K562 (cell line): ENCODE data around the gene ZMIZ1.

Source experiments
- CEBPB ChIP-seq: fragments of 450-650 bp; IDR thresholded peaks from 2 replicates; pipeline ENCODE4 v1.6.1; 2016; ENCODE audit warnings: missing genetic modification characterization, missing compliant biosample characterization
- NR3C1 ChIP-seq: sonication (generic); formaldehyde crosslinking; IDR thresholded peaks from 2 replicates; pipeline ENCODE4 v1.8.1; 2022; ENCODE audit warnings: missing genetic modification reagents
- PRPF4 ChIP-seq: fragments of 200-400 bp; formaldehyde crosslinking; IDR thresholded peaks from one replicate; pipeline ENCODE4 v1.6.1; 2017; ENCODE audit warnings: low read length, low read depth, mild to moderate bottlenecking; ENCODE audit not compliant: insufficient read depth, poor library complexity, severe bottlenecking
- TARDBP ChIP-seq: fragments of 450-650 bp; IDR thresholded peaks from 2 replicates; pipeline ENCODE4 v1.6.1; 2016
- TGIF2 ChIP-seq: sonication (generic); formaldehyde crosslinking; IDR thresholded peaks from 2 replicates; pipeline ENCODE4 v1.8.1; 2022; ENCODE audit warnings: mild to moderate bottlenecking, missing genetic modification reagents, moderate library complexity
- ZNF707 ChIP-seq: fragments of 250-450 bp; sonication (Bioruptor Pico); conservative IDR thresholded peaks from 2 replicates; pipeline ENCODE4 v1.8.0; 2022; ENCODE audit warnings: inconsistent platforms, mild to moderate bottlenecking, moderate library complexity
- TF ChIP-seq, protein P1 (sequence below): fragments of 450-650 bp; formaldehyde crosslinking; IDR thresholded peaks from 2 replicates; pipeline ENCODE4 v1.4.0; 2020; ENCODE audit warnings: mild to moderate bottlenecking, moderate library complexity
- TF ChIP-seq, protein P2 (sequence below), 2 experiments: fragments of 450-650 bp in 1 of 2; sonication (generic) in 1 of 2; formaldehyde crosslinking in 1 of 2; IDR thresholded peaks in 1 of 2; conservative IDR thresholded peaks in 1 of 2; 2 replicates each; pipeline versions ENCODE4 v1.6.1 to v1.8.1; 2016 to 2023; ENCODE audit warnings: mild to moderate bottlenecking in 2 of 2, moderate library complexity in 2 of 2, inconsistent platforms in 1 of 2, missing genetic modification reagents in 1 of 2

DNA sequence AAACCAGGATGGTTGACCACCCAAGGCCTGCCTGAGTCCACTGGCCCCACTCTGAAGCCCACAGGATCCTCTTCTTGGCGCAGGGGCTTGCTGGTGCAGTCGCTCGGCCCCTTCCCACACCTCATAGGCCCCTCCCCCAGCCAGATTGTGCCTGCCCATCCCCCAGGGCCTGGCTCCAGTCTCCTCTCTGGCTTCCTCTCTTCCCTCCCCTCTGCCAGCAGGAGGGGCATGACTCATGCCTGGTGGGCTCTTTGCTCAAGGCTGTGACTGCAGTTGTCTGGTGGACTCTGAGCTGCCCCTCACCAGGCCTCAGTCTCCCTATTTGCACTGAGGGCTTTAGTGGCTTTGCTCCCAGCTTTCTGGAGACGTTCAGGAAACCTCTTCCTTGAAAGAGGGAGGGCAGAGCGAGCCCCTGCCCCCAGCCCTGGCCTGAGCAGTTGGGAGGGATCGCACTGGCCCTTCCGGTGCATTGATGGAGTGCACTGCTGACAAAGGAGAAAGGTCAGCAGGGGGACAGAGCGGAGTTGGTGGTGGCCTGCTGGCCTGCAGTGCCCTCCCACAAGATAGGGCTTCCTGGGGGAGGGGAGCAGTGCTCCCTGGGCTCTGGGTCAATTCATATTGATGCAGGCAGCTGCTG, 60.7 kb downstream of the ZMIZ1 start:
- TF ChIP-seq PRPF4: no peak
- TF ChIP-seq TGIF2 (CRISPR knock-in tag): no peak
- TF ChIP-seq NR3C1 (CRISPR knock-in tag): no peak
- no peak for TF ChIP-seq TARDBP
- TF ChIP-seq ZNF707 (CRISPR knock-in tag): no peak
- TF ChIP-seq, protein P1, sequence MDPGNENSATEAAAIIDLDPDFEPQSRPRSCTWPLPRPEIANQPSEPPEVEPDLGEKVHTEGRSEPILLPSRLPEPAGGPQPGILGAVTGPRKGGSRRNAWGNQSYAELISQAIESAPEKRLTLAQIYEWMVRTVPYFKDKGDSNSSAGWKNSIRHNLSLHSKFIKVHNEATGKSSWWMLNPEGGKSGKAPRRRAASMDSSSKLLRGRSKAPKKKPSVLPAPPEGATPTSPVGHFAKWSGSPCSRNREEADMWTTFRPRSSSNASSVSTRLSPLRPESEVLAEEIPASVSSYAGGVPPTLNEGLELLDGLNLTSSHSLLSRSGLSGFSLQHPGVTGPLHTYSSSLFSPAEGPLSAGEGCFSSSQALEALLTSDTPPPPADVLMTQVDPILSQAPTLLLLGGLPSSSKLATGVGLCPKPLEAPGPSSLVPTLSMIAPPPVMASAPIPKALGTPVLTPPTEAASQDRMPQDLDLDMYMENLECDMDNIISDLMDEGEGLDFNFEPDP: no peak
- TF ChIP-seq CEBPB (tag): no peak
- TF ChIP-seq, protein P2, sequence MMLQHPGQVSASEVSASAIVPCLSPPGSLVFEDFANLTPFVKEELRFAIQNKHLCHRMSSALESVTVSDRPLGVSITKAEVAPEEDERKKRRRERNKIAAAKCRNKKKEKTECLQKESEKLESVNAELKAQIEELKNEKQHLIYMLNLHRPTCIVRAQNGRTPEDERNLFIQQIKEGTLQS (IDR thresholded peaks at IDR 0.05): peak; percentile 82
- TF ChIP-seq, protein P2 (CRISPR knock-in tag; conservative IDR thresholded peaks at IDR 0.05): no peak
